A673 (cell line): ENCODE results near the gene ATP6V1G3.

Experiments
- EZH2 ChIP-seq: fragments of 200-600 bp; sonication (generic); IDR thresholded peaks from 2 replicates; pipeline ENCODE4 v1.6.1; 2017; ENCODE audit warnings: borderline replicate concordance, low read depth, mild to moderate bottlenecking, mixed read lengths, antibody characterized with exemption, low read length; ENCODE audit not compliant: poor library complexity, severe bottlenecking
- TF ChIP-seq, protein P1 (sequence below): fragments of 300-800, 200-600 bp; sonication (generic); conservative IDR thresholded peaks from 2 replicates; pipeline ENCODE4 v1.5.1; 2017; ENCODE audit warnings: low read depth, mild to moderate bottlenecking, antibody characterized with exemption, low read length, moderate library complexity, mixed read lengths

GRCh38 chr1:198492872-198493271 is 47.6 kb downstream of the ATP6V1G3 start:
- TF ChIP-seq, protein P1, sequence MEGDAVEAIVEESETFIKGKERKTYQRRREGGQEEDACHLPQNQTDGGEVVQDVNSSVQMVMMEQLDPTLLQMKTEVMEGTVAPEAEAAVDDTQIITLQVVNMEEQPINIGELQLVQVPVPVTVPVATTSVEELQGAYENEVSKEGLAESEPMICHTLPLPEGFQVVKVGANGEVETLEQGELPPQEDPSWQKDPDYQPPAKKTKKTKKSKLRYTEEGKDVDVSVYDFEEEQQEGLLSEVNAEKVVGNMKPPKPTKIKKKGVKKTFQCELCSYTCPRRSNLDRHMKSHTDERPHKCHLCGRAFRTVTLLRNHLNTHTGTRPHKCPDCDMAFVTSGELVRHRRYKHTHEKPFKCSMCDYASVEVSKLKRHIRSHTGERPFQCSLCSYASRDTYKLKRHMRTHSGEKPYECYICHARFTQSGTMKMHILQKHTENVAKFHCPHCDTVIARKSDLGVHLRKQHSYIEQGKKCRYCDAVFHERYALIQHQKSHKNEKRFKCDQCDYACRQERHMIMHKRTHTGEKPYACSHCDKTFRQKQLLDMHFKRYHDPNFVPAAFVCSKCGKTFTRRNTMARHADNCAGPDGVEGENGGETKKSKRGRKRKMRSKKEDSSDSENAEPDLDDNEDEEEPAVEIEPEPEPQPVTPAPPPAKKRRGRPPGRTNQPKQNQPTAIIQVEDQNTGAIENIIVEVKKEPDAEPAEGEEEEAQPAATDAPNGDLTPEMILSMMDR = no peak
- TF ChIP-seq EZH2 = no peak
